Germinal center (tissue), 1 donor: ENCODE results near the gene ADGRF3.
"Not testable (repeated sequence)": the region's sequence is repeated elsewhere in the genome, so short reads cannot be mapped to it uniquely, and the experiment has no call there.

Source experiments
- DNase-seq: peaks from one replicate; pipeline ENCODE4 v3.0.0; 2012; ENCODE audit warnings: mixed read lengths, low spot score

The ADGRF3 gene

GRCh38 chr2:26349690-26350089 lies 3.1 kb upstream of the ADGRF3 start:
- no peak for DNase-seq

- no peak for DNase-seq
Observed at GRCh38 chr2:26347286-26347865, 787 bp upstream of the ADGRF3 start.

DNA sequence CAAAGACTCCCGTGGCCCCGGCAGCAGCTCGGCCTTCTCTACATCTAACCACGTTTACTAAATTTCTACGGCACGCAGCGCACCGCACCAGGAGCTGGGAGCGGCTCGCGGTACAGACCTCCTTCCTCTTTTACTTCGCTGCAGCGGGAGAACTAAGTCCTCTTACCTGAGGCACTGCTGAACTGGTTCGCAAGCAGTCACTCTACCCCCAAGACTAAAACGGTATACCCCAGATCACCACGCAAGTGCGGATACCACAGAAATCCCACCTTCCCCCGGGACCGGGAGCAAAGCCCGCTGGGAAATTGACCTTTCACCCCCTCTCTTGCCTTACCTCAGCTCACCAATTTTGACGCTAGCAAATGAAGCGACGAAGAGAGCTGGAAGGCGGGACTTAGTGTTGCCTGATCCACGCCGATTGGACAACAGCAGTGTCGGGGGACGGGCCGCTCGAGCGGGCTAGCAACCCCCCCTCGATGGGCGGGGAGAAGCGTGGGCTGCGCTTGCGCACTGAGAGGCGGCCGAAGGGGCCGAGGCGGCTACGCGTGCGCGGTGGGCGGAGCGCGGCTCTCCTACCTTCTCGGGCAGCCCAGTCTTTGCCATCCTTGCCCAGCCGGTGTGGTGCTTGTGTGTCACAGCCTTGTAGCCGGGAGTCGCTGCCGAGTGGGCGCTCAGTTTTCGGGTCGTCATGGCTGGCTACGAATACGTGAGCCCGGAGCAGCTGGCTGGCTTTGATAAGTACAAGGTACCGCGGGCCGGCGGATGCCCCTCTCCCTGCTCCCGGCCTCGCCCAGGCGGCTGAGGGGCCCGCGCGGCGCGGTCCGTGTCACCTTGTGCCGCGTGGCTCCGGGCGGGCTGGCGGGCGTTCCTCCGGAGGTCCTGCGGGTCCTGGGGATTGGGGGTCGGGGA lies 790 bp downstream of the ADGRF3 start, which contains the start of gene SELENOI:
Gene SELENOI, plus strand, starts transcription at position 599 of the 909 bp plus-strand sequence. Its CDS starts 90 bp downstream, at position 689.
- DNase-seq = peak; percentile 98

DNA sequence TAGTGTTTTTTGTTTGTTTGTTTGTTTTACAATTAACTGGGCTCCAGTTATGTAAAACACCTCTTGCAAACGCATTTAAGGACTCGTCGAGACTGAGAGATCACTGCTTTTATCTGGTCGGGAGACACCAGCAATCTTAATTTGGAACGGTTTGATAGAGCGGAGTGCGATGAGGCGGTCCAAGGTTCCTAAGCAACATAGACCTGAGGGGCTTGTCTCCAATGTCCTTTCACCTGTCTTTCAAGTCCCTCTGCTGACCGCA lies 1.4 kb downstream of the ADGRF3 start:
- no peak for DNase-seq

DNA sequence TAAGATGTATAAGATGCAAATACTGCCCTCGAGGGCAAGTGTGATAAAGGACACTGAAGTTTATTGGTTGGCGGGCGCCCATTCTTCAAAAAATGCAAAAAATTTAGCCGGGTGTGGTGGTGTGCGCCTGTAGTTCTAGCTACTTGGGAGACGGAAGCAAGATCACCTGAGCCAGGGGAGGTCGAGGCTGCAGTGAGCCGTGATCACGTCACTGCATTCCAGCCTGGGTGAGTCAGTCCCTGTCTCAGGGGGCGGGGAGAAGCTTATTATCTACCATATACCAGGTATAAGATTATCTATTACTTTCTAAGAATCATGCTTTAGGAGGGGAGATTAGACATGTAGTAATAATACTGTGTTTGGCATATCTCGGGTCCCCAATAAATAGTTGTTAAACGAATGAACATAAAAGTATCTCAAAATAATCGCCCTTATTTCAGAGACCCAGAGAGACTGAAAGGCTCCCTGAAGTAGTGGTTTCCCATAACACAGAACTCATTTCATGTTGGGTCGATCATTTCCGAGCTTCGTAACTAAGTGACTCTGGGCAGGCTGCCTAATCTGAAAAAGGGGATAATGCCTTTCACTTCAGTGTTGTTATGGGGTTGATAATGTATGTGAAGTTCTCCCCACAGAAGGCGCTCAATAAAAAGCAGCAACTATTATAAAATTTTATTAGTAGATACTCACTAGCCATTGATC lies 1.9 kb downstream of the ADGRF3 start:
- no peak for DNase-seq

GRCh38 chr2:26340831-26341230 lies 5.8 kb downstream of the ADGRF3 start:
- DNase-seq = no peak

DNA sequence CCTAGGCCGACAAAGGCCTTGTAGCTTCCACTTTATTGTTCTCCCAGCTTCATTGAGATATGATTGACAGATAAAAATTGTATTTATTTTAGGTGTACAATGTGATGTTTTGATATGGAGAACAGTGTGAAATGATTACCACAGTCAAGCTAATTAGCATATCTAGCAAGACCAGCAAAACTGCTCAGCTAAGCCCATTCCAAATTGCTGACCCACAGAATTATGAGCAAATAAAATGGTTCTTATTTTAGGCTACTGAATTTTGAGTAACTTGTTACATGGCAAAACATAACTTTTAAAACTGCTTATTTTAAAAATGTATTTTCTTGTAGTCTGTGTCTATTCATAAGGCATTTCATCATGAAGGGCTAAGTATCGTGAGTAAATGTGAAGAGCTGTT lies 9.3 kb downstream of the ADGRF3 start:
- DNase-seq = no peak

GRCh38 chr2:26336719-26337118 lies 9.9 kb downstream of the ADGRF3 start:
- DNase-seq = no peak

DNA sequence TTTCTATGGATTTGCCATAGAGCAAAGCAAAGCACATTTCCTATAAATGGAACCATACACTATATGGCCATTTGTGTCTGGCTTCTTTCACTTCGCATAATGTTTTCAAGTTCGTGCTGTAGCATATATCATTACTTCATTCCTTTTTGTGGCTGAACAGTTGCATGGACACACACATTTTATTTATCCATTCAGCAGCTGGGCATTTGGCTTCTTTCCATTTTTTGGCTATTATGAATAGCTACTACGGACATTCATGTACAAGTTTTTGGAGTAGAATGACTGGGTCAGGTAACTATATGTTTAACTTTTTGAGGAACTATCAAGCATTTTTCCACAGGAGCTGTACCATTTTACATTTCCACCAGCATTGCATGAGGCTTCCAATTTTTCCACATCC lies 11.4 kb downstream of the ADGRF3 start:
- DNase-seq = no peak

DNA sequence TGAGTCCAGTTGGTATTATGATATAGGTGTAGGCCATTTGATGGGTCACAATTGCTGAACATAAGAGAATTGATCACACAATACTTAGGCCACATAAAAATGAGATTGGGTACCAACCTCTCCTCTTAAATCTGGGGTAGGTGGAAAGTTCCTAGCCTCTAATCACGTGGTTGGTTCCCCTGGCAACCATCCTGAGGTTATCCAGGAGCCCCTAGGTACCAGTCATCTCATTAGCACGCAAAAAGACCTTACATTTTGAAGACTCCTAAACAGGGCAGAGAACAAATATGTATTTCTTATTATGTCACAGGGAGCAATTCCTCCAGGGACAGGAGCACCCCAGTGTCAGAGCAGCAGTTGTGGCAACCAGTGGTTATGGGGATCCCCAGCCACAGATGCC lies 13.3 kb downstream of the ADGRF3 start:
- DNase-seq = no peak

GRCh38 chr2:26331321-26331720 lies 15.3 kb downstream of the ADGRF3 start:
- not testable (repeated sequence) for DNase-seq

DNA sequence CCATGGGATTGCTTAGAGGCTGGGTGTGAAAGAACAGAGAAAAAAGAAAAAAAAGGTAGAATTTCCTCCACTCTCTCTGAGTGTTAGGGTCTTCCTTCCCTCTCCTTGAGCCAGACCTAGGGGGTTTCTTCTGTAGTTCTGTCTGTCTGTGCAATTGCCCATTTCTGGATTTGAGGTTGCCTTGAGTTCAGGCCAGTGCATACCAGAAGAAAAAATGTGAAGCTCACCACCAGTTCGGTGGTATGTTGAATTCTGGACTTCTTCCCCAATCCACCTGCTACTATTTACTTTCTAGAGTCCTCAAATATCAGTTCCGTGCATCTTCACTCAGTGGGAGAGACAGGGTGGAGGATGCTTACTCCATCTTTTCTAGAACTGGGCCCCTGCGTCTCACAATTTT lies 16.0 kb downstream of the ADGRF3 start:
- no peak for DNase-seq

DNA sequence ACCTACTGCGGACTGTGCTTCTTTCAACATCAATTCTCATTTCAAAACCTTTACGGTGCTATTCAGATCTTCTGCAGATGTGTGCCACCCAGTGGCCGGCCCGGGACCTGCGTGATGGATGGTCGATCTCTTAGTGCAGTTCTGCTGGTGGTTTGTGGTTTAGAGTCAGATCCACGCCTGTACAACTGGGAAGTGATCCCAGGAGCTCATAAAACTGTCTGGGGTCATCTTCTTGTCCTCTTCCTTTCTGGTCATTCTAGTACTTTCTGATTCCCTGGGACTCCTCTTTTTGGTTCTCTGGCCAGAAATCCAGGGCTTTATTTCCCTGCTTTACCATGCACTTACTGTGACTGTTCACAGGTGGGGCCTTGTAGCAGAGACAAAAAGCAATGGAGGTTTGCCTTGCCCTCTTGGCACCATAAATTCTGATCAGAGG lies 16.5 kb downstream of the ADGRF3 start:
- peak; percentile 75 for DNase-seq

- DNase-seq = not testable (repeated sequence)
Observed at GRCh38 chr2:26329083-26329482, 17.5 kb downstream of the ADGRF3 start.

DNA sequence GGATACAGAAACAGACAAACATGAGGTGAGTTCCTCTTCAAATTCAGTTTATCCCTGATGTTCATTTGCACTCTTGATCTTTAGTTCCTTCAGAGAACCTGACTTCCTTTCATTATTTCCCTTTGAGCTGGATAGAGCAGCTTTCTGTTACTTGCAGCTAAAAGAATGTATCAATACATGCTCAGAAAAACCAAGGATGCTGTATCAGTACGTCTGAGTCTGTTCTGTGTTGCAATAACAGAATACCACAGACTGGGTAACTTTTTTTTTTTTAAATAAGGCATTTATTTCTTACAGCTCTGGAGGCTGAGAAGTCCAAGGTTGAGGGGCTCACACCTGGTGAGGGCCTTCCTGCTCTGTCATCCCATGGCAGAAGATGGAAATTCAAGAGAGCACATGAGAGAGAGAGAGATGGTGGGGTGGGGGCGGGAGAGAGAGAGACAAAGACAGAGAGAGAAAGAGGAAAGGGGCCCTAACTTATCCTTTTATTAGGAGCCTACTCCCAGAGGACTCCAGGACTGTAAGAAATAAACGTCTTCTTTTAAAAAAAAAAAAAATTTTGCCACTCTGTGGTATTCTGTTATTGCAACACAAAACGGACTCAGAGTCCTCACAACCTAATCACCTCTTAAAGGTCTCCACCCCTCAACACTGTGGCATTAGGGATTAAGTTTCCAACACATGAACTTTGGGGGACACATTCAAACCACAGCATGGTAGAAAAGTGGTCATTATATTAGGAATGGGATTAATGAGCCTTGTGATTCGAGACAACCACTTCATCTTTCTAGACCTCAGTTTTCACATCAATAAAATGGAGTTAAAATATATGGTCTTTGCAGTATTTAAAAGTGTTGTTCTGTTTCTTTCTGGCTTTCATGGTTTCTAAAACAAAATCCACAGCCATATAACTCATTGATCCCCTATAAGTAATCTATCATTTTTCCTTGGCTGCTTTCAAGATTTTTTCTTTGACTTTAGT lies 19.0 kb downstream of the ADGRF3 start:
- DNase-seq = no peak

GRCh38 chr2:26326514-26326913 lies 20.1 kb downstream of the ADGRF3 start:
- no peak for DNase-seq

DNA sequence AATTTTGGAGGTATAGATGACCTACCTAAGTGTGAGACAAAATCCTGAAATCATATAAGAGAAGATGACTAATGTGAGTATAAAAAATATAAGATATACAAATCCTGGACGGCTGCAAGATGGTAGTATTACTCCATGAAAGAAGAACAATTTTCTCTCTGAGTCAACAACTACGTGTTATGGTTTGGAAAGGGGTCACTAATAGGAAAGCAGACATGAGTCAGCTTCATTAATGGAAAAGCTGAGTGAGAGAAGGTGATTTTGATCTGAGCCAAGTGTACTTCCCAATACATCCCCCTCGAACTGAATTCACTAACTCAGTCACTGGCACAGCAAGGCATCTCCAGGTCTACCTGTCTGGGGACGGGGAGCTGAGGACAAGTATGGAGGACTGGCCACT lies 20.7 kb downstream of the ADGRF3 start:
- no peak for DNase-seq

DNA sequence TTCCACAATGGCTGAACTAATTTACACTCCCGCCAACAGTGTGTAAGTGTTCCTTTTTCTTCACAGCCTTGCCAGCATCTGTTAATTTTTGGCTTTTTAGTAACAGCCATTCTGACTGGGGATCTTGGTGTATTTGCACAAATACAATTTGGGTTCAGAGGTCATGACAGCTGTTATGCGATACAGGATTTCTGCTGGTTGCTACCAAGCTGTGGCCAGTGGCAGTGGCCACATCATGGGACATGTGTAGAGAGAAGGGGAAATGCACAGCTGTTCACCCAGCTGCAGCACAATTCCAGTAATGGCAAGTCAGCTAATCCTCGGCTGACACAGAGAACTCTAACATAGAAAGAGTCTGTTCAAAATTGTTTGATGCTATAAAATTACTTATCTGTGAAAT lies 21.7 kb downstream of the ADGRF3 start:
- DNase-seq = no peak

DNA sequence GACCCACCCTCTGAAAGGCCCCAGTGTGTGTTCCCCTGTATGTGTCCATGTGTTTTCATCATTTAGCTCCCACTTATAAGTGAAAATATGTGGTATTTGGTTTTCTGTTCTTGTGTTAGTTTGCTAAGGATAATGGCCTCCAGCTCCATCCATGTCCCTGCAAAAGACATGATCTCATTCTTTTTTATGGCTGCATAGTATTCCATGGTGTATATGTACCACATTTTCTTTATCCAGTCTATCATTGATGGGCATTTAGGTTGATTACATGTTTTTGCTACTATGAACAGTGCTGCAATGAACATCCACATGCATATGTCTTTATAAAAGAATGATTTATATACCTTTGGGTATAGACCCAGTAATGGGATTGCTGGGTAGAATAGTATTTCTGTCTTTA lies 22.1 kb downstream of the ADGRF3 start:
- not testable (repeated sequence) for DNase-seq

- no peak for DNase-seq
Observed at GRCh38 chr2:26318950-26319349, 27.6 kb downstream of the ADGRF3 start.

- no peak for DNase-seq
Observed at GRCh38 chr2:26317377-26318105, 29.0 kb downstream of the ADGRF3 start.
